GM23338 (cell line): Measurements from ENCODE around the gene LMO1. TPM values are rescaled to one million over a fixed set of nuclear protein-coding genes. Genes with fewer than 3 reads are reported as not detected.

Experiments used
- CREB1 ChIP-seq: fragments of 250-450 bp; sonication (Bioruptor Pico); IDR thresholded peaks from 2 replicates; pipeline ENCODE4 v1.5.0; 2020; ENCODE audit warnings: low read depth, mild to moderate bottlenecking, moderate library complexity
- EZH2phosphoT487 ChIP-seq: fragments of 200-600 bp; sonication (generic); IDR thresholded peaks from one replicate; pipeline ENCODE4 v1.8.1; 2018; ENCODE audit warnings: antibody characterized with exemption; ENCODE audit not compliant: unreplicated experiment
- JUNB ChIP-seq: IDR thresholded peaks from one replicate; pipeline ENCODE4 v1.6.1; 2016; ENCODE audit warnings: antibody characterized with exemption; ENCODE audit not compliant: unreplicated experiment
- NANOG ChIP-seq: IDR thresholded peaks from 2 replicates; pipeline ENCODE4 v1.6.1; 2016; ENCODE audit warnings: antibody characterized with exemption, borderline replicate concordance
- POLR2AphosphoS5 ChIP-seq: IDR thresholded peaks from 2 replicates; pipeline ENCODE4 v1.6.1; 2016; ENCODE audit warnings: antibody characterized with exemption, low read depth
- REST ChIP-seq: IDR thresholded peaks from one replicate; pipeline ENCODE4 v1.6.1; 2018; ENCODE audit warnings: antibody characterized with exemption; ENCODE audit not compliant: unreplicated experiment
- STAT1 ChIP-seq: IDR thresholded peaks from one replicate; pipeline ENCODE4 v1.6.1; 2016; ENCODE audit warnings: antibody characterized with exemption; ENCODE audit not compliant: unreplicated experiment
- ZNF114 ChIP-seq: fragments of 250-450 bp; sonication (Bioruptor Pico); IDR thresholded peaks from 2 replicates; pipeline ENCODE4 v1.5.0; 2020; ENCODE audit warnings: mild to moderate bottlenecking, moderate library complexity
- ZNF331 ChIP-seq: fragments of 250-450 bp; sonication (Bioruptor Pico); IDR thresholded peaks from 2 replicates; pipeline ENCODE4 v1.5.0; 2020; ENCODE audit warnings: low read depth, mild to moderate bottlenecking, moderate library complexity
- ZNF462 ChIP-seq: fragments of 250-450 bp; sonication (Bioruptor Pico); IDR thresholded peaks from 2 replicates; pipeline ENCODE4 v1.5.0; 2020; ENCODE audit warnings: mild to moderate bottlenecking, moderate library complexity
- polyA plus RNA-seq: library from polyadenylated mRNA; unstranded; fragments of >200 nt; fragmentation: Nextera tagmentation; extraction: Ambion mirVana; gene quantifications from 2 replicates; pipeline ENCODE4 v1.2.1, GENCODE V29; 2016
- total RNA-seq: library from RNA; depleted of rRNA; stranded (reverse); fragments of >200 nt; shearing (Covaris generic); gene quantifications from 2 replicates; pipeline ENCODE4 v1.2.3, GENCODE V29; 2014

The LMO1 gene
- total and polyA plus RNA-seq, 2 experiments from 2014 or later: 0.40 TPM; not detected in 1

DNA sequence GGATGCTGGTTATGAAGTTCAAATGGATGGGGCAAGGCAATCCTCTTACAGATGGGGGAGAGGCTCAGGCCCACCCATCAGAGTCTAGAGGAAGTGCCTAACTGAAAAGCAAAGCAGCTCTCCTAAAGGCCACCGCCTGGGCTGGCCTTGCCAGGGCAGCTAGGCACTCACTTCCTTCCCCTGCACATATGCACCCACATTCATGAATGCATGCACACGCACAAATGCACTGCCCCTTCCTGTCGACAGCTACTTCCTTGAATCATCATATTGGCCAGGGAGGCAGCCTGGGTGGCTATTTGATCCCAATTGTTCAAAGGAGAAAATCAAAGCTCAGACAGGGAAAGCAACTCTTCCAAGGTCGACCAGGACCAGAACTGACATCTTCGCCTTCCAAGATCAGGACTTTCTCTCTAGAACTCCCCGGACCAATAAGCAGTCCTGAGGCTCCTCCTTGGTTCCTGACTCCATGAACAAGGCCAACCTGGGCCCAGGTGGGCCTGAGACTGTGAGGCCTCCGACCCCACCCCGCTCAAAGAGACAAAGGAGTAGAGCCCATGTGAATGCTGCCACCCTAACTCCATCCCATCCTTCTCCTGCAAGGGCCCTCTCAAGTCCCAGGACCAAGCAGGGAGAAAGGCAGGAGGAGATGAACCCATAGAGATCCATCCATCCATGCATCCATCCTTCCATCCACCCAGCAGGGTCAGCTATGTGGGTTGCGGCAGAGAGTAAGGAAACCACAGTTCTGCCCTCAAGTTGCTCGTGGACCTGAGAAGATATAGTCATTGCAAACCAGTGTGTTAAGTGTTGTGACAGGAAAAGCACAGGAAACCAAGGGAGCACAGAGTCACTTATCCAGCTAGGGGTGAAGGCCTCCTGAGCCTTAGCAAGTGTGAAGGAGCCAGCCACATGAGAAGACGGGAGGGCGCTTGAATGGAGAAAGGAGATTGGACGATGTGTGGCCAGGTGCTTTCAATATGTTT is 35.4 kb upstream of the LMO1 start (continued):
- TF ChIP-seq ZNF462 (no peak), STAT1 (no peak), EZH2phosphoT487 (no peak), NANOG (no peak), ZNF114 (CRISPR knock-in tag) (no peak), CREB1 (CRISPR knock-in tag) (no peak), POLR2AphosphoS5 (no peak), JUNB (no peak), REST (no peak), ZNF331 (no peak)
